ENCODE data around the gene ABHD18. TPM values are rescaled to one million over a fixed set of nuclear protein-coding genes. Genes with fewer than 3 reads are reported as not detected.
"Not testable (repeated sequence)": the region's sequence is repeated elsewhere in the genome, so short reads cannot be mapped to it uniquely, and the experiment has no call there.

Gene ABHD18
- polyA plus RNA-seq, 3 donors from 2014 or later, result 3.4 to 11.8 (median 10.4) TPM

- H3K4me3 Mint-ChIP-seq, result no peak overlapping the region
- H3K27ac Mint-ChIP-seq, result no peak overlapping the region
- DNase-seq, result no peak
- H3K4me1 Mint-ChIP-seq, result peaks cover 4 to 5% of the 10 kb centered on the region in 2 donors
- H3K27me3 Mint-ChIP-seq (ENCODE audit: low read depth in 3 of 3), result peaks cover 0 to 3% (median 0%) of the 10 kb centered on the region in 3 donors
- H3K9me3 Mint-ChIP-seq, result no peaks in the 10 kb centered on the region
- peaks cover 0 to 14% (median 5%) of the 10 kb centered on the region in 3 donors for H3K36me3 Mint-ChIP-seq
Observed at GRCh38 chr4:128006592-128006991, 41.4 kb downstream of the ABHD18 start.

GRCh38 chr4:128009428-128009827, 44.2 kb downstream of the ABHD18 start:
- H3K27me3 Mint-ChIP-seq (ENCODE audit: low read depth in 3 of 3), result peaks cover 0 to 2% (median 0%) of the 10 kb centered on the region in 3 donors
- no peak overlapping the region for H3K4me3 Mint-ChIP-seq
- H3K36me3 Mint-ChIP-seq, result peaks cover 10 to 24% (median 20%) of the 10 kb centered on the region in 3 donors
- peak overlapping the region in 1 of 6 donors; percentile 25 for H3K27ac Mint-ChIP-seq
- no peaks in the 10 kb centered on the region for H3K9me3 Mint-ChIP-seq
- peaks cover 0 to 1% of the 10 kb centered on the region in 2 donors for H3K4me1 Mint-ChIP-seq
- no peak for DNase-seq

- no peaks in the 10 kb centered on the region for H3K27me3 Mint-ChIP-seq (ENCODE audit: low read depth in 3 of 3)
- H3K4me3 Mint-ChIP-seq, result no peak overlapping the region
- H3K4me1 Mint-ChIP-seq, result no peaks in the 10 kb centered on the region
- no peaks in the 10 kb centered on the region for H3K9me3 Mint-ChIP-seq
- no peak overlapping the region for H3K27ac Mint-ChIP-seq
- peaks cover 25 to 41% (median 37%) of the 10 kb centered on the region in 3 donors for H3K36me3 Mint-ChIP-seq
- no peak for DNase-seq
Observed at GRCh38 chr4:128025319-128025718, 60.1 kb downstream of the ABHD18 start.

GRCh38 chr4:128029907-128030306, 64.7 kb downstream of the ABHD18 start:
- H3K4me3 Mint-ChIP-seq, result no peak overlapping the region
- no peak overlapping the region for H3K27ac Mint-ChIP-seq
- H3K4me1 Mint-ChIP-seq, result no peaks in the 10 kb centered on the region
- H3K9me3 Mint-ChIP-seq, result no peaks in the 10 kb centered on the region
- peaks cover 26 to 31% (median 27%) of the 10 kb centered on the region in 3 donors for H3K36me3 Mint-ChIP-seq
- no peak for DNase-seq
- no peaks in the 10 kb centered on the region for H3K27me3 Mint-ChIP-seq (ENCODE audit: low read depth in 3 of 3)

GRCh38 chr4:128031756-128032384, 66.7 kb downstream of the ABHD18 start:
- Mint-ChIP-seq H3K9me3 (no peaks in the 10 kb centered on the region), H3K27ac (no peak overlapping the region), H3K4me1 (no peaks in the 10 kb centered on the region), H3K4me3 (no peak overlapping the region), H3K27me3 (ENCODE audit: low read depth in 3 of 3) (no peaks in the 10 kb centered on the region), H3K36me3 (peaks cover 18 to 23% (median 22%) of the 10 kb centered on the region in 3 donors)
- no peak for DNase-seq

GRCh38 chr4:128039568-128039967, 74.4 kb downstream of the ABHD18 start:
- no peaks in the 10 kb centered on the region for H3K4me1 Mint-ChIP-seq
- H3K27me3 Mint-ChIP-seq (ENCODE audit: low read depth in 3 of 3), result peaks cover 0 to 2% (median 0%) of the 10 kb centered on the region in 3 donors
- H3K27ac Mint-ChIP-seq, result no peak overlapping the region
- peaks cover 0 to 6% (median 0%) of the 10 kb centered on the region in 3 donors for H3K36me3 Mint-ChIP-seq
- H3K9me3 Mint-ChIP-seq, result no peaks in the 10 kb centered on the region
- no peak overlapping the region for H3K4me3 Mint-ChIP-seq
- DNase-seq, result no peak

GRCh38 chr4:128047019-128047418, 81.8 kb downstream of the ABHD18 start:
- not testable (repeated sequence) for H3K36me3 Mint-ChIP-seq, H3K27ac Mint-ChIP-seq

GRCh38 chr4:128047514-128047913, 82.3 kb downstream of the ABHD18 start:
- H3K4me3 Mint-ChIP-seq; H3K27ac Mint-ChIP-seq; H3K27me3 Mint-ChIP-seq (ENCODE audit: low read depth in 3 of 3): not testable (repeated sequence)

More at GRCh38 chr4:128047019-128047418, 81.8 kb downstream of the ABHD18 start:
- not testable (repeated sequence) for H3K4me3 Mint-ChIP-seq; H3K4me1 Mint-ChIP-seq; H3K9me3 Mint-ChIP-seq; H3K27me3 Mint-ChIP-seq (ENCODE audit: low read depth in 3 of 3); DNase-seq

GRCh38 chr4:128051229-128051628, 86.0 kb downstream of the ABHD18 start:
- not testable (repeated sequence) for H3K36me3 Mint-ChIP-seq; H3K27ac Mint-ChIP-seq; H3K4me3 Mint-ChIP-seq; H3K9me3 Mint-ChIP-seq; H3K27me3 Mint-ChIP-seq (ENCODE audit: low read depth in 3 of 3); H3K4me1 Mint-ChIP-seq; DNase-seq

More at GRCh38 chr4:128047514-128047913, 82.3 kb downstream of the ABHD18 start:
- DNase-seq, H3K9me3 Mint-ChIP-seq, H3K4me1 Mint-ChIP-seq, H3K36me3 Mint-ChIP-seq: not testable (repeated sequence)

GRCh38 chr4:128054907-128055306, 89.7 kb downstream of the ABHD18 start:
- not testable (repeated sequence) for H3K9me3 Mint-ChIP-seq; H3K27ac Mint-ChIP-seq; H3K4me1 Mint-ChIP-seq; H3K36me3 Mint-ChIP-seq; H3K4me3 Mint-ChIP-seq; H3K27me3 Mint-ChIP-seq (ENCODE audit: low read depth in 3 of 3); DNase-seq

- H3K36me3 Mint-ChIP-seq; H3K27me3 Mint-ChIP-seq (ENCODE audit: low read depth in 3 of 3); H3K4me1 Mint-ChIP-seq; DNase-seq; H3K27ac Mint-ChIP-seq; H3K9me3 Mint-ChIP-seq; H3K4me3 Mint-ChIP-seq: not testable (repeated sequence)
Observed at GRCh38 chr4:128055441-128056206, 90.4 kb downstream of the ABHD18 start.

- H3K4me1 Mint-ChIP-seq, result peaks cover 6 to 9% of the 10 kb centered on the region in 2 donors
- no peak overlapping the region for H3K4me3 Mint-ChIP-seq
- peaks cover 0 to 4% (median 3%) of the 10 kb centered on the region in 3 donors for H3K27me3 Mint-ChIP-seq (ENCODE audit: low read depth in 3 of 3)
- no peak overlapping the region for H3K27ac Mint-ChIP-seq
- no peaks in the 10 kb centered on the region for H3K36me3 Mint-ChIP-seq
- H3K9me3 Mint-ChIP-seq, result no peaks in the 10 kb centered on the region
- no peak for DNase-seq
Observed at GRCh38 chr4:128056396-128056795, 91.2 kb downstream of the ABHD18 start.

- Mint-ChIP-seq H3K4me3 (peak overlapping the region; percentile 80 to 91 (median 87)), H3K27ac (peak overlapping the region; percentile 77 to 93 (median 91)), H3K4me1 (peaks cover 10 to 17% of the 10 kb centered on the region in 2 donors), H3K27me3 (ENCODE audit: low read depth in 3 of 3) (peaks cover 1 to 6% (median 3%) of the 10 kb centered on the region in 3 donors), H3K36me3 (no peaks in the 10 kb centered on the region), H3K9me3 (no peaks in the 10 kb centered on the region)
- no peak for DNase-seq
Observed at GRCh38 chr4:128060121-128060698, 95.0 kb downstream of the ABHD18 start.
